HG03025 (cell line): ENCODE data around the gene MOB3B.

Experiments used
- ATAC-seq: cut with Tn5 transposase; IDR thresholded peaks from one replicate; pipeline ENCODE4 v1.9.1; 2021; ENCODE audit warnings: mild to moderate bottlenecking, moderate library complexity; ENCODE audit not compliant: unreplicated experiment, low FRiP score

MOB3B gene

DNA sequence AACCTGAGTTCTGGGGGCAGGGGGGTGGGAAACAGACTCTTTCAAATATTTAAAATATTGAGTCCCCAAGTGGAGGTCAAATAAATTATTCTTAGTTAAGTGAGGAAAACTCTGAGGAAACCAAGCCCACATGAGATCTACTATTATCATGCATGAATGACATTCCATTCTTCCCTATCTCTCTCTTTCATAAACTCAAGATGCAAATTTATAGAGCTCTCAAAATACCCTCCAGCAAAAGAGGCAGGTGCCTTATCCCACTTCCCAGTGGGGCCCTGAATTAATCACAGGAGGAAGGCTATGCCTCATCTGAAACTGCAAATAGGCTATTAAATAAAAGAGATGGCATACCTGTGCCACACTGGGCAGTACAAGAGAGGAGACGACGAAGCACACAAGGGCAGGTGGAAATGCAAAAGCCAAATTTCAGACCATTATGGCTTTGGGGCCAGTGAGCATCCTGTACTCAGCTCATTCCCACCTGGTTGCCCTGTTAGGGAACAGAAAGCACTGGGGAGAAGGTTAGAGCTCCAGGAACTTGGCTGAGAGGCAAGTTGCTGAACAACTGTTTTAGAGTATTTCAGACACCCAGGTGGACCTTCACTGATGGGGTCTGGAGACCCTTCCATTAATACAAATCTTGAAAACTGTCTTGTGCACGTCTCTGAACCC, 130.5 kb downstream of the MOB3B start:
- ATAC-seq, result no peak

DNA sequence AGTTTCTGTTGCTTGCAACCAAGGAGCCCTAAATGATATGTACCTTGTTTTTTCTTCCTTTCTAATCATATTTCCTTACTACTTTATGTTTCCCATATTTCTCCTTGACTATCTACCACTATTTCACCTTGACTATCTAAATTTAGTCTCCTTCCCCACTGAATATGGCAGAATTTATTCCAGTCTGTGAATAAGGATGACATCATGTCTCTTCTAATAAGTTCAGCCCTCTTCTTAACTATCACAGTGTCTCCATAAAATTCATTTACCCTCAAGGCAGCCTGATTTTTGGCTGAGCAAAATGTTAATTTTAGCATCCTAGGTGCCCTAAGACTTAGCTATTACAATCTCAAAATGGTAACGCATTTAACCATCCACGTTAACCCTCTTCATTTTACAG, 133.1 kb downstream of the MOB3B start:
- ATAC-seq, result no peak

DNA sequence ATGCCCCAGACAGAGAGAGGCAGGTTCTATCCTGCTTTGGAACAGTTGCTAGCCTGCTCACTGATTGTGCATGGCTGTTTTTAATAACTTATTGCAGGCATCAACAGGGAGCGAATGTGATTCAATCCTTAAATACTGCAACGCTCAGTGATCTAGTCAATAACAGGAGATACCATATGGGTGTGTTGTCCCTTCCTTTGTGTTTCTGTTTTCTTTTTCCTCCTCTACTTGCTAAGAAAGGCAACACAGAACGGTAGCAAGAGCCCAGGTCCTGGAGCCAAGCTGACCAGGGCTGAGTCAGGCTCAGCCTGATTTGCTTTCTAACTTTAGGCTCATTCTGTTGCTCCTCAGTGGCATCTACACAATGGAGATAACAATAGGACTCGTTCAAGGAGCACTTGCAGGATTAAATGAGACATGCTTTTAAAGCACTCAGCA, 134.1 kb downstream of the MOB3B start:
- ATAC-seq, result no peak

DNA sequence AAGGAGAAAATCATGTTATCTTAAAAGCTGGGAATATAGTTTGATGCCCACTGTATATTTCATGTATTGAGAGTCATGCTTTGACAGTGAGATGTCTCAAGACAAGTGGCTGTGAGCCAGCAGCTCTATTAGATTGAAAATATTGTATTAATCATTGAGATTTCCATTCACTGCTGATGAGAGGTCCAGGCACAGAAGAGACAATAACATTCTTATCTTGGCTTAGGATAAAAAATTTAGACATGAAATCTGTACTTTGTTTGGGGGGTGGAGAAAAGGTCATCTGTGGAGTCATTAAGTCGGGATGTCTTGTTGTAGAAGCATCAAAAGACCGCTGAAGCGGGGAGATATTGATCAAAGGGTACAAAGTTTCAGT, 134.8 kb downstream of the MOB3B start:
- ATAC-seq, result no peak

DNA sequence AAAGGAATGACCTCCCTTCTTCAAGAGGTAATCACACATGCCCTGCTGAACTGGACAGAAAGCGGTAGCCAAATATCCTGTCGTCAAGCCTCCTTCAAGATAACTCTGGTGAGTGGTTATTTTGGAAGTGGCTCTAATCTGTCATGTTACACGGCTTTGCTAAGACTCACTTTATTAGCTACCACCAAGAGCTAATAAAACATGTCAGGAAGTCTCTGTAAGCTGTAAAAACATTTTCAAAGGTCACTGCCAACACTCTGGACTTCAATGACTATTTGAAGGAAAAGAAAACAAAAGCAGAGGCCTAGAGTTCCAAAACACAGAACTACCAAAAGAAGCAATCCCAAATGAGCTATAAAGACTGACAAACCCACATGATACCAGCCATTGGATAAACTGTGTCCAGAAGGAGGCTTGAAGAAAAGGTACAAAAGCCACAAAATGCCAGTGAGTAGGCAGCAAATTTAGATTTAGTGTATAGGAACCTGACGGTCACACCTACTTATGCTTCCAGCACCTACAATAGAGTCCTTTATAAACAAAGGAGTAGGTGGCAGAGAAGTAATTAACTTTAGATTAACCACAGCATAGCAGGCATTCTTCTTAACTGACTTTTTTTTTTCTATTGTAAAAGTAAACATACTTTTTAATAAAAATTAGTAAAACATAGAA, 135.3 kb downstream of the MOB3B start:
- ATAC-seq, result no peak

DNA sequence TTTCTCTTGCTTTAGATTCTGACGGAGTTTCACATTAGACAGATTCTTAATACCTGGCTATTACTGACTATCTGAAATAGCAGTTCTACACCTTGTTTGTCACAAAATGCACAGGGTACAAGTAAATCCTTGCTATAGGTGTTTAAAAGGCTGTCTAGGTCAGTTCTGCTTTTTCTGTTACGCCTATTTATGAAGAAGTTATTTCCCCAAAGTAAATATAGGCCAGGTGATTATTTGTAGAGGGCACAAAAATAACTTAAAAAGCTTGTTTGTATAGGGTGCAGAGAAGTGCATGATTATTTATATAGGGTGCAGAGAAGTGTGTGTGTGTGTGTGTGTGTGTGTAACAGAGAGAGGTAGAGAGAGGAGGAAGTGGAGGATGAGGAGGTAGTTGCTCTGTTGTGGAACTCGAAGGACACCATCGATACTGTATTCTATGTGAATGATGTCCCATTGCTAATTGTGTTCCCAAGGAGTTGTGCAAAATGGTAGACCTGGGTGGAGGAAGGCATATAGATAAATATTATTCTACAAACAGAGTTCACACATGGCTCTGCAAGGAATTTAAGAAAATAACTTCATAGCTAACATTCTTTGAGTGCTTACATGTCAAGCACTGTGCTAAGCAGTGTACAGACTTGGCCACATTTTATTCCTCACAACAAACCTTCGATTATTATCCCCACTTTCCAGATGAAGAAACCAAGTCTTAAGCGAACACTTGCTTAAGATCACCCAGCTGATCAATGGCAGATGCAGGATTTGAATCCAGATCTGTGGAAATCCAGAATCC, 136.4 kb downstream of the MOB3B start:
- ATAC-seq, result no peak

DNA sequence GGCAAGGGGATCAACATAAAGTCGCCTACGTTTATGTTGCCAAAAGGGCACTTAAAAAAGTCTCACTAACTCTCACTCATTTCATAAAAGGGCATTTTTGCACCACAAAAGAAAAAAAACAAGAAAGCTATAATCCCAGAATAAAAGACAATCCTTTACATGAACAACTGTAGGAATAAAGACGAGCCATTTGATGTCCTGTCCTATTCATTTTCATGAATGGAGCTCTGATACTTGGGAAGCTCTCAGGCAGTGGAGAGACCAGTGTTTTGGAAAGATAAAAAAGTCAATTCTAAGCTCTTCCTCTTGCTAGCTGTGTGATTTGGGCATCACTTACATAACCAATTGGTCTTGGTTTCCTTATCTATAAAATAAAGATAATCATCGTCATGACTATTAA, 137.2 kb downstream of the MOB3B start:
- ATAC-seq, result no peak

DNA sequence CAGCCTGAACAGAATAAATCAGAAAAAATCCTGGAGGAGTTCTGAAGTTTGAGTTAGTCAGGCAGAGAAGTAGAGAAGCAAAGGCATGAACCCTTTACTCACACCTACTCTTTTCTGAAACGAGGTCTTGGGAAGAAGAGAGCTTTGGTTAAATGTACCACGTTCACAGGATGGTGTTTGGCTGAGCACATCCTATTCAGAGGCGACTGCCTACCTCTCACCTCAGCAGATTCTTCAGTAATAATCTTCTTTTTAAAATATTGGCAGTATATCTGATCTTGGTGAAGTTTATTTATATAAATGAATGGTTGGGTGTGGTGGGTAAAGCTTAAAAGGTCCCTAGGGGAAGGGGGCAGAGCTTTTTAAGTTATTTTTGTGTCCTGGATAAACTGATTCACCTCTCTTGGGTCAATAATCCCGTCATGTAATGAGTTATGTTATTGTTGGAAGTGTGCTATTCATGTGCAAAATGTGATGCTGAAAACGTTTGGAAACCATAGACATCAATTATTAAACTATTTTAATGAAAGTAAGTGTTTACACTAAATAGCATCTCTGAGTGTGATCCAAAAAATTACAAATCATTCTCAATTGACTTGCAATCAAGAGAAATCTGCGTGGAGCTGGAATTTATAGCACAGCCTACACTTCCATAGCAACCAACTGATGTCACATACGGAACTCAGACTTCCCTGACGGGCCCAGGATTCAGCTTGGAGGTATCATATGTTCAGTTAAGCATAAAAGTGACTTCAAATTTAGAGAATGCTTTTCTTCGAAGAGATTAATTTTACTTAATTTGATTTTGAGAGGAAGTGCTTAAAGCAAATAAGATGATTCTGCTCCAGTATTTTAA, 138.3 kb downstream of the MOB3B start:
- no peak for ATAC-seq

DNA sequence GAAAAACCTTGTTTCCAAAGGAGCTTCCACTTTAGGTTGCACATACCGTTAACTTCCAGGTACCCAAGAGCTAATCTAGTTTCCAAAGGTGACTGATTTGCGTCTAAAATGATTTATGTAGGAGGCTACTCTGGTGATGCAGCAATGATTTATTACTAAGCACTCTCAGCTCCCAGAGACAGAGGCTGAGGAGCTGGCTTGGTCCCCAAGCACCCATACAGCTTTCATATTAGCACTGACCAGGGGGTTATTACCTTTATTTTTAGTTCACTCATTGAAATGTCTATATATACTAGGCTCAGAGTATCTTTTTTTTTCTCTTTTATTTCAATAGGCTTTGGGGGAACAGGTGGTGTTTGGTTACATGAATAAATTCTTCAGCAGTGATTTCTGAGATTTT, 141.5 kb downstream of the MOB3B start:
- ATAC-seq, result no peak

DNA sequence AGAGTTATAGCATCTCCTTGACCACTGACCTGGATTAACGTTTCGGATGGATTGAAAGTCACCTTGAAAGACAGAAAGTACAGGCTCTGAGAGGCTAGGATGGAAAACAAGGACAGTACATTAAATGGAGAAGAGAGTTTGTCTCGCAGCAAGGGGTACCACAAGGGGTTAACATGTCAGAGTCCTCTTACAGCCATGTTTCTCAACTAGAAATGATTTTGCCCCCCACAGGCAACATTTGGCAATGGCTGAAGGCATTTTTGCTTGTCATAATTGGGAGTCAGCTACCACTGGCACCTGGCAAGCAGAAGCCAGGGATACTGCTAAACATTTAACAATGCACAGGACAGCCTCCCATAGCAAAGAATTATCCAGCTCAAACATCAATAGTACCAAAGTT, 141.9 kb downstream of the MOB3B start:
- ATAC-seq, result no peak

DNA sequence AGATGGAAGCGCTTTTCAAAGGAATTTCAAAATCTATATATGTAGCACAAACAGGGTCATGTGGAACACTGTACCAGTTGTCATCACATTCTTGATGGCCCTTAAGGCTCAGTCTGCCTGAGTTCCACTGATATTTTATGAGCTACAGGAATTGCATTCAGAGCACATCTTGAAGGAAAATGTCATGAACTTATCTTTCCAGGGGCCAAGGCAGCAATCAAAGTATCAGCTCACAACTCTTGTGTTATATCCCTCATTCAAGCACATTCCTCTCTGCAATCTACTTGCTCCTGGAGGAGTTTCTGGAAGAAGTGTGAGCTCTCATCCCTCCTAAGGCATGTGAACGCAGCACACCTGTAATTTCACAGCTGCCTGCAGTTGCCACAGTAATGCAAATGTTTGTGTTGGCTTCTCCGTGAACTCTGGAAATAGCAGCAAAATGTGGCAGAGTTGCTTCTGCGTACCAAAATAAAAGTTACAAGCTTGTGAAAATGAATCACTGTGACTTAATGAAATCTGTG, 143.0 kb downstream of the MOB3B start:
- ATAC-seq, result no peak

DNA sequence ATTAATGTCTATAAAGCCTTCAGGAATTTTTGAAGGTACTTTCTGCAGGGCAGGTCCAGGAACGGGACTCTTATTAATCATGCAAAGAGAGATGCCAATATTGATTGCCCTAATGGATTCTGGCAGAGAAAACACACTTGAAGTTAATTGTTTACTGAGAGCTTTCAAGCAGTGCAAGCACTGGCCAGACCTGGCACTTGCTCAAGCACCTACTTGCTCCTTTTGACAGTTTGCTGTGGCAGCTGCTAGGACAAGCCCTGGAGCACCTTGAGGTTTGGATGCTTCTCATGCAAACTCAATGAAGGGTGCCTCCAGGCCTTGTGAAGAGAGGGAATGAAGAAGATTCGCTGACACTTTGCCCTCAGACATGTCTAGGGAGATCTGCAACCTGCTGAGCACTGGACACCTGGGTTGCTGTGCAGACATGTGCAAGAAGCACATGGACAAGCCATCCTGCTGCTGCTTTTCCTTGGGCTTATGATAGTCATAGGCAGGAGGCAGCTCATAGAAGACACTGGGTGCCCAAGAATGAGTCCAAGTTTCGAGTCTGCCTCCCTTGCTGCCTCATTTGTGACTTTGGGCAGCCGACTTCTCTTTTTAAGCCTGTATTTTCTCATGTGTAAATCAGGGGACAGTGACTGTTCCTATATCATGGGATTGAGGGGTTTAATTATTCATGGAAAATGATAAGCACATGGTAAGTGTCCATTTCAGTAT, 143.8 kb downstream of the MOB3B start:
- no peak for ATAC-seq

DNA sequence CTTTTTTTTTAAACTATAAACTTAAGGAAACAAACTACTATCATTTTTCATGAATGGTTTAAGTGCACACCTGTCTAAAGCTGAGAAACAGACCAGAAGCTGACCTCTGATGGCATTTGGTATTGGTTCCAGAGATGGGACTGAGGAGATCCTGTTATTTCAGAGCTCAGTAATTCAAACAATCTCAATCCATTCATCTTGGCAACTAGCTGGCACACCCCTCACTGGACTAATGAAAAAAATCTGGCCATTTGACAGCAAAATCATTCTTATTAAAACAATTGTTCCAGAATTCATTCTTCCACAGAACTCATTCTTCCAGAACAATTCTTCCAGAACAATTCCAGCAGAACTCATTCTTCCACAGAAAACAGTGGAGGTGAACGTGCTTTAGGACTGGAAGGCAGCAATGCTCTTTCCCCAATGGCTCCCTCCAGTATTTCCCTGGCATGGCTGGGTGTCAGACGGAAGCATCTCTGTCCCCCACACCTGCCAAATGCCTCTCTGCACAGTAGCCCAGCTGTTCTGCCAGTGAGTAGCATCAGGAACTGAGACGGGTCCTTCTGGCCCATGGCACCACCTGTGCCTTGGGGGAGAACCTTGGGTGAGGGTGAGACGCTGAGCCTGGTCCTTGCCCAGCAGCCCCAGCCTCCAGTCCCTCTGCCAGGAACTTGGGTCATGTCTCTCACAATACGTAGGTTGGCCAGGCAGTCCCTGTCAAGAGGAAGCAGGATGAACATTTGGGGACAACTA, 145.2 kb downstream of the MOB3B start:
- ATAC-seq, result no peak

DNA sequence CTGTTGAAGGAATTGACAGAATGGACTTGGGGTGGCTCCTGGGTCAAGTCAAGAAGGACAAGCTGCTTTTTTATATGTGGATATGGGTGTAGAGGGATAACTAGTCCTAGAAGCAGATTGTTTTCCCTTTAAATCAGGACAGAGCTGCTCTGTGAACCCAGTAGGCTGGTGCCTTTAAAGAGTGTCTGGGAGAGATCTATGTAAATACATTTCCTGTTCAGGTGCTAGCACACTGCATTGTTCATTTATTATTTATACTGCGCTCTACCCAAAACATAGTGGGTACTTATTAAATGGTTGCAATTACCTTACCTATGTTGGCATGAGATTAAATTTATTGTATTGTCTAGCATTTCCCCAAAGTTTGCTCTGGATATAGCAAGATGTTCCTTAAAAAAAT, 146.1 kb downstream of the MOB3B start:
- no peak for ATAC-seq

DNA sequence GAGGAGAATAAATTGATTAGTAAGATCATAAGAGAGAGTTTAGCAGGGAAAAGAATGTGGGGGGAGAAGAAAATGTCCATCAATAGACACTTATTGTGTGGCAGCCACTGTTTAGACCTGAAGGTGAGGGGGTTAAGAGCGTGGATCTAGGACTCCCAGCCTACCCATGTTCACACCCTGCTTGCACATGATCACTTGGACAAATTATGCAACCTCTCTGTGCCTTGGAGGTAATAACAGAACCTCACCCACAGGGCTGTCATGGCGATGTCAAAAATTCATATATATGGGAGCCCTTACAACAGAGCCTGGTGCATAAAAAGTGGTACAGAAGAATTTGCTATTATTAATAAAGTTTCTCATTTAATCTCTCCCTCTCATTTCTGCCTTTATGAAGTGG, 146.6 kb downstream of the MOB3B start:
- ATAC-seq, result no peak

DNA sequence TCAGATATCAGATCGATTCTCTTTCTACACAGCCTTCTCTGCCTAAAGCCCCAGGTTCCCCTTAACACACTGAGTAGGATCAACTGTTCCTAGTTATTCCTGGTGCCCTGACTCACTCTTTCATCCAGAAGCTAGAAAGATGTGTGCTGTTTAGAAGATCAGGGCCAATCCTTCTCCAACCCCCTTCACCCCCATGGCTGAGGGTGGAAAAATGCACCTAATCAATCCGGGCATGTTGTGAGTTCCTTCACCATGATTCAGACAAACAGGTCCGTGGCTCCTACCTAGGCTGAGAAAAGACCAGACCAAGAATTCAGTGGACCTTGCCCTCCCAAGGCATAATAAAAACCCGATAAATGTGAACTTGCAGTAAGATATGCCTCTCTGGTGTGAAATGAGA, 147.3 kb downstream of the MOB3B start:
- ATAC-seq, result no peak

DNA sequence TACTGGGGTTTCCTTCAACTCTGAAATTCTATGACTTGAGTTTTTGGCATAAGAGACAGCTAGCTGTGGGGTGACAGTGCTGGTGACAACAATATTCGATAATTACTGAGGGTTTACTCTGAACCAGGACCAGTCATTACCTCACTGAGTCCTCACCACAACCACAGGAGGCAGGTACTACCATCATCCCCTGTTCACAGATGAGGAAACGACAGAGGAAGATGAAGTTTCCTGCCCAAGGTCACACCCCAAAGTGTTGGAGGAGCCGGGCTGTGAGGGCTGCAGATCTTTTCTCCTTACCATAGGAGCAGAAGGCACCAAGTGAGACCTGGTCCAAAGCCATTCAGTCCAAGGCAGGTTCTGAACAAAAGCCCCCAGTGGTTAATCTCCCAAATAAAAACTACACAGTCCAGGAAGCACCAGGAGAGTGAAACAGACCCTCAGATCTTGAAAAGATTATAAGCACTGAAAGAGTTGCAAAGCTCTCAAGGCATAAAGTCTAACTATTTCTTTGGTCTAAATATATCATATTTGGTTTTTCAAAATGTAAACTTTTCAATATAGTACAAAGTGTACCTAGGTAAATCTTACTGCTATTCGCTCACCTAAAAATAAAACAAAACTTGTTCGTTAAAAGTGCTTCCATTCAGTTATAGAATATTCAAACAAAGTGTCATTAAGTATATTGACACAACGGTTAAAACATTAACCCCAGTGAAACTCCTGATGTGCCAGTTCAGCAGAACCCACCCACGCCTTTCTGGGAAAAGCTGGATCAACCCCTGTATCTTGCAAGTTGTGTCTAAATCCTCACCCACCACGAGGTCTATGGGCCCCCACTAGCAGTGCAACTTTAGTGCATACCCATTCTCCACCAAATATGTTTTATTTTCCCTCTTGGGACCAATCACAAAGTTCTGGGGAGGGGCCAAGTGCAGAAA, 150.0 kb downstream of the MOB3B start:
- ATAC-seq, result no peak

DNA sequence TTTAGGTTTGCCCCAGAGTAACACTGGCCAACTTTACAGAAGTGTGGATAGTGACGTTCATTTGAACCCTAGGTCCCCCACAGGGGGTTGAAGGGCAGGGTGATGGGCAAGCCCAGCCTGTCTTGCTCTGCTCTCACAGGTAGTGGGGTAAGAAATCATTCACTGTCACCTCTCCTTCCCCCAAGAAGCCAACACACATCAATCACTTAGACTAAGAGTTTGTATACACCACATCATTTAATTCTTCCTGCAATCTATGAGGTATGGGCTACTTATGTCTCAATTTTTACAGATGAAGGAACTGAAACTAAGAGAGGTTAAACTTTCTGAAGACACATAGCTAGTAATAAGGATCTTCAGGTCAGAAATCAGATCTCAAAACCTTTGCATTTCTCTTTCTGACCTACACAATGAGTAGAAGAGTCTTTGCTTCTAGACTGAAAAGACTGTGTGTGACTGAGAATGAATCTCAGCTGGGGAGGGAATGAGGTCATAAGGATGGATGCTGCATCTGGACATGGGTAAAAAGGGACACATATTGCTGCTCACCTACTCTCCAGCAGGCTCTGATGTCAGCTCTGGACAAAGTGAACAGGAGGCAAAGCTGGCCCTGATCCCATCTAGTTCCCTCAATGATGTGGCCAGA, 151.7 kb downstream of the MOB3B start:
- ATAC-seq, result peak; percentile 85
